ENCODE measurements around the gene PUS1.

DNA sequence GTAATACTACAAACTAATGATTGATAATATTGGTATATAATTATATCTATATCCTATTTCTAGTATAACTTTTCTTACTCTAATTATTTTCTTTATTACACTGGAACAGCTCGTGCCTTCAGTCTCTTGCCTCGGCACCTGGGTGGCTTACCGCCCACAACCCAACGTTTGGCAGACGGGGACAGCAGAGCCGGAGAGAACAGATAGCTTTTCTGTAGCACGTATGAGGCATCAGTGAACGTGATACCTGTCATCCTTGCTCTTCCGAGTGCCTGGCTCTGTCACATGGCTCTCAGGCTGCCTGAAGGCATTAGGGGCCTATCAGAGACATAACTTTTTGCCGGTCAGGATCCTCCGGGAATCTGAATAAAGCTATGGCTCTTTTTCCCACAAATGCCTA, 5.5 kb downstream of the PUS1 start:
- TF ChIP-seq, protein P1, sequence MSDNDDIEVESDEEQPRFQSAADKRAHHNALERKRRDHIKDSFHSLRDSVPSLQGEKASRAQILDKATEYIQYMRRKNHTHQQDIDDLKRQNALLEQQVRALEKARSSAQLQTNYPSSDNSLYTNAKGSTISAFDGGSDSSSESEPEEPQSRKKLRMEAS (IDR thresholded peaks at IDR 0.05; ENCODE audit: low read depth, low read length): no peak
- TF ChIP-seq, protein P2, sequence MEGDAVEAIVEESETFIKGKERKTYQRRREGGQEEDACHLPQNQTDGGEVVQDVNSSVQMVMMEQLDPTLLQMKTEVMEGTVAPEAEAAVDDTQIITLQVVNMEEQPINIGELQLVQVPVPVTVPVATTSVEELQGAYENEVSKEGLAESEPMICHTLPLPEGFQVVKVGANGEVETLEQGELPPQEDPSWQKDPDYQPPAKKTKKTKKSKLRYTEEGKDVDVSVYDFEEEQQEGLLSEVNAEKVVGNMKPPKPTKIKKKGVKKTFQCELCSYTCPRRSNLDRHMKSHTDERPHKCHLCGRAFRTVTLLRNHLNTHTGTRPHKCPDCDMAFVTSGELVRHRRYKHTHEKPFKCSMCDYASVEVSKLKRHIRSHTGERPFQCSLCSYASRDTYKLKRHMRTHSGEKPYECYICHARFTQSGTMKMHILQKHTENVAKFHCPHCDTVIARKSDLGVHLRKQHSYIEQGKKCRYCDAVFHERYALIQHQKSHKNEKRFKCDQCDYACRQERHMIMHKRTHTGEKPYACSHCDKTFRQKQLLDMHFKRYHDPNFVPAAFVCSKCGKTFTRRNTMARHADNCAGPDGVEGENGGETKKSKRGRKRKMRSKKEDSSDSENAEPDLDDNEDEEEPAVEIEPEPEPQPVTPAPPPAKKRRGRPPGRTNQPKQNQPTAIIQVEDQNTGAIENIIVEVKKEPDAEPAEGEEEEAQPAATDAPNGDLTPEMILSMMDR (IDR thresholded peaks at IDR 0.05; ENCODE audit: low read depth, low read length): no peak
- TF ChIP-seq POLR2A (IDR thresholded peaks at IDR 0.05; ENCODE audit: extremely low read depth, insufficient read length): no peak
- TF ChIP-seq MYC (IDR thresholded peaks at IDR 0.05; ENCODE audit: low read depth, low read length): no peak

Data from NB4 (cell line).